ENCODE data around the gene NUP88.

- no peak for TF ChIP-seq POLR2A (IDR thresholded peaks at IDR 0.05; ENCODE audit: low read depth, low read length)
- no peak for TF ChIP-seq JUN (IDR thresholded peaks at IDR 0.05; ENCODE audit: borderline replicate concordance, insufficient read depth, insufficient read length, low read depth)
- no peak for TF ChIP-seq POLR2AphosphoS5 (IDR thresholded peaks at IDR 0.05; ENCODE audit: insufficient read depth, low read depth, low read length)
- TF ChIP-seq CTCF (IDR thresholded peaks at IDR 0.05; ENCODE audit: extremely low read depth in 1 of 2, insufficient read depth in 1 of 2, low read depth in 1 of 2, low read length in 2 of 2): no peak
- TF ChIP-seq, protein P1, sequence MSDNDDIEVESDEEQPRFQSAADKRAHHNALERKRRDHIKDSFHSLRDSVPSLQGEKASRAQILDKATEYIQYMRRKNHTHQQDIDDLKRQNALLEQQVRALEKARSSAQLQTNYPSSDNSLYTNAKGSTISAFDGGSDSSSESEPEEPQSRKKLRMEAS (IDR thresholded peaks at IDR 0.05; ENCODE audit: insufficient read depth, insufficient read length): no peak
- no peak for TF ChIP-seq EZH2 (IDR thresholded peaks at IDR 0.05; ENCODE audit: borderline replicate concordance, low read depth, low read length, severe bottlenecking)
- TF ChIP-seq MYC (IDR thresholded peaks at IDR 0.05; ENCODE audit: low read depth, low read length): no peak
- TF ChIP-seq FOS (IDR thresholded peaks at IDR 0.05; ENCODE audit: borderline replicate concordance, insufficient read depth, low read length): no peak
- TF ChIP-seq GATA2 (IDR thresholded peaks at IDR 0.05; ENCODE audit: insufficient read depth, insufficient read length, low read depth, low read length): no peak
These were observed 46.8 kb upstream of the NUP88 start for GRCh38 chr17:5466295-5466694.
